Psoas muscle (tissue), 8 donors: ENCODE results near the gene SLC30A5. TPM values are rescaled to one million over a fixed set of nuclear protein-coding genes. Genes with fewer than 3 reads are reported as not detected.
"Not testable (repeated sequence)": the region's sequence is repeated elsewhere in the genome, so short reads cannot be mapped to it uniquely, and the experiment has no call there.

Experiments
- ATAC-seq, 4 donors: fragments of 200-7000 bp; cut with Tn5 transposase; one replicate each; pipeline ENCODE4 v1.9.1; 2020; ENCODE audit warnings: moderate library complexity in 3 of 4, mild to moderate bottlenecking in 2 of 4
- DNase-seq, 2 donors: peaks; one replicate each; pipeline ENCODE4 v3.0.0-alpha.2; 2020
- H3K27ac ChIP-seq: fragments of 200-600 bp; one replicate; pipeline ENCODE4 v1.8.0; 2022
- H3K27me3 ChIP-seq, 3 donors: fragments of 200-600 bp in 1 of 3; one replicate each; pipeline versions ENCODE4 v1.6.1 to v1.8.0; 2013 to 2022; ENCODE audit warnings: low read length in 2 of 3, mild to moderate bottlenecking in 2 of 3, moderate library complexity in 1 of 3; ENCODE audit not compliant: insufficient read depth in 3 of 3
- H3K36me3 ChIP-seq, 2 donors: fragments of 200-600 bp in 1 of 2; one replicate each; pipeline versions ENCODE4 v1.6.1 to v1.8.0; 2013 to 2022; ENCODE audit warnings: low read depth in 1 of 2, mild to moderate bottlenecking in 1 of 2, moderate library complexity in 1 of 2; ENCODE audit not compliant: insufficient read depth in 1 of 2
- H3K4me1 ChIP-seq: fragments of 200-600 bp; one replicate; pipeline ENCODE4 v1.8.0; 2022
- H3K4me3 ChIP-seq: fragments of 200-600 bp; one replicate; pipeline ENCODE4 v1.8.0; 2022; ENCODE audit warnings: mild to moderate bottlenecking
- H3K9me3 ChIP-seq: fragments of 200-600 bp; one replicate; pipeline ENCODE4 v1.8.0; 2022
- WGBS, 3 donors: extraction: QIAGEN DNeasy Blood & Tissue Kit; methylation state at CpG; one replicate each; pipeline versions ENCODE4 v1.1.6 to v1.1.7; 2013; 5-methylcytosine and 5-hydroxymethylcytosine counted together
- intact Hi-C, 2 donors: fragments of 100-400 bp; cut with DNase I; formaldehyde crosslinking; loops; one replicate each; pipeline versions ENCODE4 v1.11.0 to v1.14.2; 2022
- polyA plus RNA-seq, 3 donors: library from polyadenylated mRNA; stranded (reverse); fragments of 200-250 nt; gene quantifications; one replicate each; pipeline ENCODE4 v1.2.3, GENCODE V29; 2013
- total RNA-seq, 4 donors: library from RNA; stranded (reverse); fragmentation: NEBNext Ultra II Directional in 2 of 4; extraction: Animal tissue kit (Norgen Biotek cat#: 25700) in 2 of 4; gene quantifications; one replicate each; pipeline versions ENCODE4 v1.2.1 to v1.2.4, GENCODE V29; 2021 to 2023
- TF ChIP-seq, protein P1 (sequence below): fragments of 200-600 bp; IDR thresholded peaks from one replicate; pipeline ENCODE4 v1.8.0; 2022; ENCODE audit warnings: antibody characterized with exemption
- donor health status: healthy with polysubstance abuse.
- donor health status: DM: no; HTN: no; CAD: no; lungs with moderate emphysema.
- donor health status: Bipolar disorder and iron deficiency.
- donor health status: healthy.
- donor health status: DM: yes; HTN: yes; CAD: no.
- donor health status: DM: no; HTN: no; CAD: no.
- donor health status: DM: no; HTN: no; CAD: no.
- donor health status: DM: yes; HTN: yes; CAD: no.

The SLC30A5 gene
- total and polyA plus RNA-seq, 7 donors = 11.5 to 21.1 (median 17.7) TPM

DNA sequence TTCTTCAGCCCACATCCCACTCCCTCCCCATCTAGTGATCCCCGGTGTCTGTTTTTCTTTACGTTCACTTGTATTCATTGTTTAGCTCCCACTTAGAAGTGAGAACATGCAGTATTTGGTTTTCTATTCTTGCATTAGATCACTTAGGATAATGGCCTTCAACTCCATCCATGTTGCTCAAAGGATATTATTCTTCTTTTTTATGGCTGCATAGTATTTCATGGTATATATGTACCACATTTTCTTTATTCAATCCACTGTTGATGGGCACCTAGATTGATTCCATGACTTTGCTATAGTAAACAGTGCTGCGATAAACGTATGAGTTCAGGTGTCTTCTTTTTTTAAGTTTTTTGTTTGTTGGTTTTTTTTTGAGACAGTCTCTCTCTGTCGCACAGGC lies 44.0 kb downstream of the SLC30A5 start:
- H3K36me3 ChIP-seq = peaks cover 0 to 20% of the 10 kb centered on the region in 2 donors
- no peaks in the 10 kb centered on the region for H3K27me3 ChIP-seq
- WGBS, 3 donors = 97 to 98% (median 98%) methylated on average over 5 of the region's 5 CpGs
- TF ChIP-seq, protein P1, sequence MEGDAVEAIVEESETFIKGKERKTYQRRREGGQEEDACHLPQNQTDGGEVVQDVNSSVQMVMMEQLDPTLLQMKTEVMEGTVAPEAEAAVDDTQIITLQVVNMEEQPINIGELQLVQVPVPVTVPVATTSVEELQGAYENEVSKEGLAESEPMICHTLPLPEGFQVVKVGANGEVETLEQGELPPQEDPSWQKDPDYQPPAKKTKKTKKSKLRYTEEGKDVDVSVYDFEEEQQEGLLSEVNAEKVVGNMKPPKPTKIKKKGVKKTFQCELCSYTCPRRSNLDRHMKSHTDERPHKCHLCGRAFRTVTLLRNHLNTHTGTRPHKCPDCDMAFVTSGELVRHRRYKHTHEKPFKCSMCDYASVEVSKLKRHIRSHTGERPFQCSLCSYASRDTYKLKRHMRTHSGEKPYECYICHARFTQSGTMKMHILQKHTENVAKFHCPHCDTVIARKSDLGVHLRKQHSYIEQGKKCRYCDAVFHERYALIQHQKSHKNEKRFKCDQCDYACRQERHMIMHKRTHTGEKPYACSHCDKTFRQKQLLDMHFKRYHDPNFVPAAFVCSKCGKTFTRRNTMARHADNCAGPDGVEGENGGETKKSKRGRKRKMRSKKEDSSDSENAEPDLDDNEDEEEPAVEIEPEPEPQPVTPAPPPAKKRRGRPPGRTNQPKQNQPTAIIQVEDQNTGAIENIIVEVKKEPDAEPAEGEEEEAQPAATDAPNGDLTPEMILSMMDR = no peak
- H3K9me3 ChIP-seq = peaks cover 4% of the 10 kb centered on the region
- intact Hi-C loops = no loop called here
- ATAC-seq = no peak
- no peak overlapping the region for H3K27ac ChIP-seq
- DNase-seq = no peak
- no peak overlapping the region for H3K4me3 ChIP-seq
- H3K4me1 ChIP-seq = no peaks in the 10 kb centered on the region

DNA sequence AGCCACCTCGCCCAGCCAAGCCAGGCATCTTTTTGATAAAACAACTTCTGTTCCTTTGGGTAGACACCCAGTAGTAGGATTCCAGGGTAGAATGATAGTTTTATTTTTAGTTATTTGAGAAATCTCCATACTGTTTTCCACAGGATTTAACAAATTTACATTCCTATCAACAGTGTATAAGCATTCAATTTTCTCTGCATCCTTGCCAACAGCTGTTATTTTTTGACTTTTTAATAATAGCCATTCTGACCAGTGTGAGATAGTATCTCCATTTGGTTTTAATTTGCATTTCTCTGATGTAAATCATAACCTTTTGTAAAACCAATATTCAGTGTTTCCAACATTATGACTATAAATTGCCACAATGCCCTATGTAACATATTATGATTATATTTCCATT lies 45.0 kb downstream of the SLC30A5 start:
- DNase-seq = no peak
- H3K4me1 ChIP-seq = no peaks in the 10 kb centered on the region
- WGBS, 3 donors = 71 to 75% (median 73%) methylated on average over 1 of the region's 1 CpG
- peaks cover 0 to 11% of the 10 kb centered on the region in 2 donors for H3K36me3 ChIP-seq
- peaks cover 4% of the 10 kb centered on the region for H3K9me3 ChIP-seq
- H3K27me3 ChIP-seq = no peaks in the 10 kb centered on the region
- intact Hi-C loops = no loop called here
- no peak overlapping the region for H3K27ac ChIP-seq
- no peak for ATAC-seq
- TF ChIP-seq, protein P1 = no peak
- no peak overlapping the region for H3K4me3 ChIP-seq

DNA sequence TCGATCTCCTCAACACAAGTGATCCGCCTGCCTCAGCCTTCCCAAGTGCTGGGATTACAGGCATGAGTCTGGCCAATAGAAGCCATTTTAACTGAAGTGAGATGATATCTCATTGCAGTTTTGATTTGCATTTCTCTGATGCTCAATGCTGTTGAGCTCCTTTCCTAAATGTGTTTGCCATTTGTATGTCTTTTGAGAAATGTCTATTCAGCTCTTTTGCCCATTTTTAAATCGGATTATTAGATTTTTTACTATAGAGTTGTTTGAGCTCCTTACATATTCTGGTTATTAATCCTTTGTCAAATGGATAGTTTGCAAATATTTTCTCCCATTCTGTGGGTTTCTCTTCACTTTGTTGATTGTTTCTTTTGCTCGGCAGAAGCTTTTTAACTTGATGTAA lies 46.4 kb downstream of the SLC30A5 start:
- 91 to 95% (median 95%) methylated on average over 4 of the region's 4 CpGs for WGBS, 3 donors
- ATAC-seq, H3K27me3 ChIP-seq, H3K4me1 ChIP-seq, H3K27ac ChIP-seq, intact Hi-C loops, H3K4me3 ChIP-seq, DNase-seq, H3K36me3 ChIP-seq, H3K9me3 ChIP-seq: not testable (repeated sequence)

DNA sequence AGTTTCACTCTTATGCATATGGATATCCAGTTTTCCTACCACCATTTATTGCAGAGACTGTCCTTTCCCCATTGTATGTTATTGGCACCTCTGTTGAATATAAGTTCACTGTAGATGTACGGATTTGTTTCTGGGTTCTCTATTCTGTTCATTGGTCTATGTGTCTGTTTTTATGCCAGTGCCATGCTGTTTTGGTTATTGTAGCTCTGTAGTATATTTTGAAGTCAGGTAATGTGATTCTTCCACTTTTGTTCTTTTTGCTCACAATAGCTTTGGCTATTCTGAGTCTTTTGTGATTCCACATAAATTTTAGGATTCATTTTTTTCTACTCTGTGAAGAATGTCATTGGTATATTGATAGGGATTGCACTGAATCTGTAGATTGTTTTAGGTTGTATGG lies 47.0 kb downstream of the SLC30A5 start:
- H3K27ac ChIP-seq = no peak overlapping the region
- H3K27me3 ChIP-seq = no peaks in the 10 kb centered on the region
- no peaks in the 10 kb centered on the region for H3K4me1 ChIP-seq
- peaks cover 4% of the 10 kb centered on the region for H3K9me3 ChIP-seq
- ATAC-seq = no peak
- peaks cover 0 to 3% of the 10 kb centered on the region in 2 donors for H3K36me3 ChIP-seq
- 83 to 87% (median 86%) methylated on average over 1 of the region's 1 CpG for WGBS, 3 donors
- TF ChIP-seq, protein P1 = no peak
- intact Hi-C loops = no loop called here
- no peak for DNase-seq
- H3K4me3 ChIP-seq = no peak overlapping the region

DNA sequence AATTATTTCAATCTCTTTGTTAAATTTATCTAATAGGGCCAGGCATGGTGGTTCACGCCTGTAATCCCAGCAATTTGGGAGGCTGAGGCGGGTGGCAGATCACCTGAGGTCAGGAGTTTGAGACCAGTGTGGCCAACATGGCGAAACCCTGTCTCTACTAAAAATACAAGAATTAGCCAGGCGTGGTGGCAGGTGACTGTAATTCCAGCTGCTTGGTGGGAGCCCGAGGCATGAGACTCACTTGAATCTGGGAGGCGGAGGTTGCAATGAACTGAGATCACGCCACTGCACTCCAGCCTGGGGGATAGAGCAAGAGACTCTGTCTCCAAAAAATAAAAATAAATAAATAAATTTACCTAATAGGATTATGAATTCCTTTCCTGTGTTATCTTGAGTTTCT lies 54.8 kb downstream of the SLC30A5 start:
- H3K9me3 ChIP-seq, DNase-seq, H3K27ac ChIP-seq, H3K4me1 ChIP-seq, H3K36me3 ChIP-seq, H3K27me3 ChIP-seq, intact Hi-C loops, ATAC-seq, H3K4me3 ChIP-seq: not testable (repeated sequence)
- 95 to 99% (median 95%) methylated on average over 7 of the region's 7 CpGs for WGBS, 3 donors

DNA sequence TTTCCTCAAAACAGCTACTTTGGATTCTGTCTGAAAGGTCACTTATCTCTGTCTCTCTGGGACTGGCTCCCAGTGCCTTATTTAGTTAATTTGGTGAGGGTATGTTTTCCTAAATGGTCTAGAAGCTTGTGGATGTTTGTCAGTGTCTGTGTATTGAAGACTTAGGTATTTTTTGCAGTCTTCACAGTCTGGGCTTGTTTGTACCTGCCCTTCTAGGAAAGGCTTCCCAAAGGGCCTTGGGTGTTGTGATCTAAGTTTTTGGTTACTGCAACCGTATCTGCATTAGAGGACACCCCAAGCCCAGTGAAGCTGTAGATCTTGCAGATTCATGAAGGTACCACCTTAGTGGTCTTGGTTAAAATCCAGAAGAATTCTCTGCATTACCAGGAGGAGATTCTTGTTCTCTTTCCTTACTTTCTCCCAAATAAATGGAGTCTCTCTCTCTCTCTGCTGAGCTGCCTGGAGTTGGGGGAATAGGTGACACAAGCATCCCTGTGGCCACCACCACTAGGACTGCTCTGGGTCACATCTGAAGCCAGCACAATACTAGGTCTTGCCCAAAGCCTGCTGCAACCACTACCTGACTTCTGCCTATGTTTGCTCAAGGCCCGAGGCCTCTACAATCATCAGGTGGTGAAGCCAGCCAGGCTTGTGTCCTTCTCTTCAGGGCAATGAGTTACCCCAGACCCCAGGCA lies 55.3 kb downstream of the SLC30A5 start:
- no peak overlapping the region for H3K4me3 ChIP-seq
- H3K27ac ChIP-seq = no peak overlapping the region
- H3K36me3 ChIP-seq = no peaks in the 10 kb centered on the region
- H3K9me3 ChIP-seq = no peaks in the 10 kb centered on the region
- 86 to 95% (median 91%) methylated on average over 2 of the region's 2 CpGs for WGBS, 3 donors
- H3K27me3 ChIP-seq = no peaks in the 10 kb centered on the region
- DNase-seq = no peak
- ATAC-seq = no peak
- intact Hi-C loops = no loop called here
- no peaks in the 10 kb centered on the region for H3K4me1 ChIP-seq
- TF ChIP-seq, protein P1 = no peak
